ENCODE results near the gene ALKBH4.

DNA sequence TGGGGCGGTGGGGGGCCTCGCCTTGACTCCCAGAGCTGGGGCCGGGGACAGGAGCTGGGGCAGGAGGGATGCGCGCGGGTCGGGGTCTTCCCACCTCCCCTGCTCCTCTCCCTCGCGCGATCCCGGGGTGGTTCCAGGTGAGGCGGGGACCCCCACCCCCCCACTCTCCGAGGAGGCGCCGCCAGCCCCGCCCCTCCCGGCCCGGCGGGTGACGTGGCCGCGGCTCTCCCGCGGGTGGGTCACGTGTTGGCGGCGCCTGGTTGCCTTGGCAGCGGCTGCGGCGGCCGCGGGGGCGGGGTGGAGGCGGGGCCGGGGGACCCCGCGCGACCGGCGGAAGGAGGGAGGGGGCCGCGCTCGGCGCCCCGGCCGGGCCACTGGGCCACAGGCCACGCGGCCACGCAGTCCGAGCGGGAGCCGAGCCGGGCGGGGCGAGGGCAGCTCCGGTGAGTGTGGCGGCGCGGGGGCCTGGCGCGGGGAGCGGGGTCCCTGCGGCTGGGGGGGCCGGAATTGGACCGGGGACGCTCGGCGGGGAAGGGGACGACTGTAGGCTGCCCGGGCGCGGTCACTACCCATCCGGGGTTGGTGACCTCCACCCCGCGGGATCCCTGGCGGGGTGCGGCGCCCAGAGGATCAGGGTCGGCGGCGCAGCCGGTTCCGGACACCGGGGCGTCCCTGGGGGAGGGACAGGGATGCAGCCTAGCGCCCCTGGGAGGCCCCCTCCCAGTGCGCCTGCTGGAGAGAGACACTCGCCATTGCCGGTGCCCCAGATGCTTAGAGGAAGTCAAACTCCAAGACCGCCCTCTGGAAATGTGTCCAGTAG lies 31.2 kb downstream of the ALKBH4 start, which contains the start of gene ORAI2:
- TF ChIP-seq, protein P1, sequence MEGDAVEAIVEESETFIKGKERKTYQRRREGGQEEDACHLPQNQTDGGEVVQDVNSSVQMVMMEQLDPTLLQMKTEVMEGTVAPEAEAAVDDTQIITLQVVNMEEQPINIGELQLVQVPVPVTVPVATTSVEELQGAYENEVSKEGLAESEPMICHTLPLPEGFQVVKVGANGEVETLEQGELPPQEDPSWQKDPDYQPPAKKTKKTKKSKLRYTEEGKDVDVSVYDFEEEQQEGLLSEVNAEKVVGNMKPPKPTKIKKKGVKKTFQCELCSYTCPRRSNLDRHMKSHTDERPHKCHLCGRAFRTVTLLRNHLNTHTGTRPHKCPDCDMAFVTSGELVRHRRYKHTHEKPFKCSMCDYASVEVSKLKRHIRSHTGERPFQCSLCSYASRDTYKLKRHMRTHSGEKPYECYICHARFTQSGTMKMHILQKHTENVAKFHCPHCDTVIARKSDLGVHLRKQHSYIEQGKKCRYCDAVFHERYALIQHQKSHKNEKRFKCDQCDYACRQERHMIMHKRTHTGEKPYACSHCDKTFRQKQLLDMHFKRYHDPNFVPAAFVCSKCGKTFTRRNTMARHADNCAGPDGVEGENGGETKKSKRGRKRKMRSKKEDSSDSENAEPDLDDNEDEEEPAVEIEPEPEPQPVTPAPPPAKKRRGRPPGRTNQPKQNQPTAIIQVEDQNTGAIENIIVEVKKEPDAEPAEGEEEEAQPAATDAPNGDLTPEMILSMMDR (conservative IDR thresholded peaks at IDR 0.05; ENCODE audit: low read depth, low read length) = no peak
- TF ChIP-seq EZH2 (IDR thresholded peaks at IDR 0.05; ENCODE audit: low read length, unreplicated experiment) = no peak
